ENCODE data around the gene ENTPD2.

ENTPD2 gene

GRCh38 chr9:137086531-137087408 lies 32.9 kb upstream of the ENTPD2 start, which contains the start of gene MAN1B1:
MAN1B1 (plus strand) TSS chr9:137086985; CDS start chr9:137087000, 15 bp downstream.
- peaks cover 8% of the 10 kb centered on the region for H3K36me3 ChIP-seq (ENCODE audit: insufficient read depth, low read length)
- peak within 1 kb of the TSS; percentile 70 to 81 for H3K4me3 ChIP-seq (ENCODE audit: low read depth in 1 of 2, low read length in 2 of 2)
- H3K9ac ChIP-seq (ENCODE audit: low read length), result peak within 1 kb of the TSS; percentile 61
- H3K27ac ChIP-seq (ENCODE audit: low read depth, low read length), result peak within 1 kb of the TSS; percentile 78
- H3K4me1 ChIP-seq (ENCODE audit: insufficient read depth, low read length), result peaks cover 19% of the 10 kb centered on the region
- no peaks in the 10 kb centered on the region for H3K27me3 ChIP-seq (ENCODE audit: control insufficient read depth in 1 of 2, insufficient read depth in 2 of 2, low read length in 2 of 2)
- H3K9me3 ChIP-seq (ENCODE audit: low read length), result no peaks in the 10 kb centered on the region

- H3K4me3 ChIP-seq (ENCODE audit: low read depth in 1 of 2, low read length in 2 of 2), result peak overlapping the region; percentile 70 to 81
- H3K9me3 ChIP-seq (ENCODE audit: low read length), result no peaks in the 10 kb centered on the region
- peaks cover 19% of the 10 kb centered on the region for H3K4me1 ChIP-seq (ENCODE audit: insufficient read depth, low read length)
- H3K9ac ChIP-seq (ENCODE audit: low read length), result peak overlapping the region; percentile 27
- H3K27me3 ChIP-seq (ENCODE audit: control insufficient read depth in 1 of 2, insufficient read depth in 2 of 2, low read length in 2 of 2), result no peaks in the 10 kb centered on the region
- peak overlapping the region; percentile 78 for H3K27ac ChIP-seq (ENCODE audit: low read depth, low read length)
- peaks cover 8% of the 10 kb centered on the region for H3K36me3 ChIP-seq (ENCODE audit: insufficient read depth, low read length)
These were observed 32.2 kb upstream of the ENTPD2 start for GRCh38 chr9:137085920-137086530.

GRCh38 chr9:137084526-137084925 lies 30.7 kb upstream of the ENTPD2 start:
- Histone ChIP-seq H3K36me3 (ENCODE audit: insufficient read depth, low read length) (peaks cover 6% of the 10 kb centered on the region), H3K9me3 (ENCODE audit: low read length) (no peaks in the 10 kb centered on the region), H3K9ac (ENCODE audit: low read length) (no peak overlapping the region), H3K27ac (ENCODE audit: low read depth, low read length) (no peak overlapping the region), H3K4me1 (ENCODE audit: insufficient read depth, low read length) (peaks cover 19% of the 10 kb centered on the region), H3K27me3 (ENCODE audit: control insufficient read depth in 1 of 2, insufficient read depth in 2 of 2, low read length in 2 of 2) (peaks cover 0 to 11% of the 10 kb centered on the region in 2 donors), H3K4me3 (ENCODE audit: low read depth in 1 of 2, low read length in 2 of 2) (no peak overlapping the region)

- Histone ChIP-seq H3K4me1 (ENCODE audit: insufficient read depth, low read length) (peaks cover 25% of the 10 kb centered on the region), H3K9ac (ENCODE audit: low read length) (no peak overlapping the region), H3K27me3 (ENCODE audit: control insufficient read depth in 1 of 2, insufficient read depth in 2 of 2, low read length in 2 of 2) (peaks cover 4 to 22% of the 10 kb centered on the region in 2 donors), H3K36me3 (ENCODE audit: insufficient read depth, low read length) (peaks cover 6% of the 10 kb centered on the region), H3K9me3 (ENCODE audit: low read length) (no peaks in the 10 kb centered on the region), H3K4me3 (ENCODE audit: low read depth in 1 of 2, low read length in 2 of 2) (no peak overlapping the region), H3K27ac (ENCODE audit: low read depth, low read length) (no peak overlapping the region)
These were observed 29.6 kb upstream of the ENTPD2 start for GRCh38 chr9:137083394-137084004.

GRCh38 chr9:137082925-137083290 lies 29.0 kb upstream of the ENTPD2 start:
- Histone ChIP-seq H3K9me3 (ENCODE audit: low read length) (no peaks in the 10 kb centered on the region), H3K4me1 (ENCODE audit: insufficient read depth, low read length) (peaks cover 22% of the 10 kb centered on the region), H3K4me3 (ENCODE audit: low read depth in 1 of 2, low read length in 2 of 2) (no peak overlapping the region), H3K27me3 (ENCODE audit: control insufficient read depth in 1 of 2, insufficient read depth in 2 of 2, low read length in 2 of 2) (peaks cover 7 to 28% of the 10 kb centered on the region in 2 donors), H3K27ac (ENCODE audit: low read depth, low read length) (no peak overlapping the region), H3K9ac (ENCODE audit: low read length) (no peak overlapping the region), H3K36me3 (ENCODE audit: insufficient read depth, low read length) (peaks cover 6% of the 10 kb centered on the region)

- H3K27me3 ChIP-seq (ENCODE audit: control insufficient read depth in 1 of 2, insufficient read depth in 2 of 2, low read length in 2 of 2), result peaks cover 7 to 31% of the 10 kb centered on the region in 2 donors
- H3K9me3 ChIP-seq (ENCODE audit: low read length), result no peaks in the 10 kb centered on the region
- H3K36me3 ChIP-seq (ENCODE audit: insufficient read depth, low read length), result peaks cover 6% of the 10 kb centered on the region
- H3K4me1 ChIP-seq (ENCODE audit: insufficient read depth, low read length), result peaks cover 17% of the 10 kb centered on the region
- no peak overlapping the region for H3K9ac ChIP-seq (ENCODE audit: low read length)
- H3K4me3 ChIP-seq (ENCODE audit: low read depth in 1 of 2, low read length in 2 of 2), result no peak overlapping the region
- H3K27ac ChIP-seq (ENCODE audit: low read depth, low read length), result no peak overlapping the region
These were observed 28.5 kb upstream of the ENTPD2 start for GRCh38 chr9:137082222-137082924.

- peaks cover 6% of the 10 kb centered on the region for H3K36me3 ChIP-seq (ENCODE audit: insufficient read depth, low read length)
These were observed 26.6 kb upstream of the ENTPD2 start for GRCh38 chr9:137080260-137081122.

GRCh38 chr9:137079401-137079787 lies 25.5 kb upstream of the ENTPD2 start:
- Histone ChIP-seq H3K27ac (ENCODE audit: low read depth, low read length) (no peak overlapping the region), H3K36me3 (ENCODE audit: insufficient read depth, low read length) (peaks cover 6% of the 10 kb centered on the region), H3K27me3 (ENCODE audit: control insufficient read depth in 1 of 2, insufficient read depth in 2 of 2, low read length in 2 of 2) (peaks cover 7 to 37% of the 10 kb centered on the region in 2 donors), H3K4me3 (ENCODE audit: low read depth in 1 of 2, low read length in 2 of 2) (no peak overlapping the region), H3K9ac (ENCODE audit: low read length) (no peak overlapping the region), H3K9me3 (ENCODE audit: low read length) (no peaks in the 10 kb centered on the region), H3K4me1 (ENCODE audit: insufficient read depth, low read length) (peaks cover 8% of the 10 kb centered on the region)

More at GRCh38 chr9:137080260-137081122, 26.6 kb upstream of the ENTPD2 start:
- Histone ChIP-seq H3K27me3 (ENCODE audit: control insufficient read depth in 1 of 2, insufficient read depth in 2 of 2, low read length in 2 of 2) (peaks cover 7 to 37% of the 10 kb centered on the region in 2 donors), H3K9ac (ENCODE audit: low read length) (no peak overlapping the region), H3K9me3 (ENCODE audit: low read length) (no peaks in the 10 kb centered on the region), H3K4me3 (ENCODE audit: low read depth in 1 of 2, low read length in 2 of 2) (no peak overlapping the region), H3K4me1 (ENCODE audit: insufficient read depth, low read length) (peaks cover 10% of the 10 kb centered on the region), H3K27ac (ENCODE audit: low read depth, low read length) (no peak overlapping the region)

GRCh38 chr9:137078701-137079400 lies 25.0 kb upstream of the ENTPD2 start:
- Histone ChIP-seq H3K9me3 (ENCODE audit: low read length) (no peaks in the 10 kb centered on the region), H3K4me3 (ENCODE audit: low read depth in 1 of 2, low read length in 2 of 2) (peak overlapping the region in 1 of 2 donors; percentile 41), H3K27ac (ENCODE audit: low read depth, low read length) (no peak overlapping the region), H3K4me1 (ENCODE audit: insufficient read depth, low read length) (peaks cover 8% of the 10 kb centered on the region), H3K36me3 (ENCODE audit: insufficient read depth, low read length) (peaks cover 6% of the 10 kb centered on the region), H3K9ac (ENCODE audit: low read length) (no peak overlapping the region), H3K27me3 (ENCODE audit: control insufficient read depth in 1 of 2, insufficient read depth in 2 of 2, low read length in 2 of 2) (peaks cover 7 to 37% of the 10 kb centered on the region in 2 donors)
